ENCODE results near the gene ACSL3.

The ACSL3 gene

DNA sequence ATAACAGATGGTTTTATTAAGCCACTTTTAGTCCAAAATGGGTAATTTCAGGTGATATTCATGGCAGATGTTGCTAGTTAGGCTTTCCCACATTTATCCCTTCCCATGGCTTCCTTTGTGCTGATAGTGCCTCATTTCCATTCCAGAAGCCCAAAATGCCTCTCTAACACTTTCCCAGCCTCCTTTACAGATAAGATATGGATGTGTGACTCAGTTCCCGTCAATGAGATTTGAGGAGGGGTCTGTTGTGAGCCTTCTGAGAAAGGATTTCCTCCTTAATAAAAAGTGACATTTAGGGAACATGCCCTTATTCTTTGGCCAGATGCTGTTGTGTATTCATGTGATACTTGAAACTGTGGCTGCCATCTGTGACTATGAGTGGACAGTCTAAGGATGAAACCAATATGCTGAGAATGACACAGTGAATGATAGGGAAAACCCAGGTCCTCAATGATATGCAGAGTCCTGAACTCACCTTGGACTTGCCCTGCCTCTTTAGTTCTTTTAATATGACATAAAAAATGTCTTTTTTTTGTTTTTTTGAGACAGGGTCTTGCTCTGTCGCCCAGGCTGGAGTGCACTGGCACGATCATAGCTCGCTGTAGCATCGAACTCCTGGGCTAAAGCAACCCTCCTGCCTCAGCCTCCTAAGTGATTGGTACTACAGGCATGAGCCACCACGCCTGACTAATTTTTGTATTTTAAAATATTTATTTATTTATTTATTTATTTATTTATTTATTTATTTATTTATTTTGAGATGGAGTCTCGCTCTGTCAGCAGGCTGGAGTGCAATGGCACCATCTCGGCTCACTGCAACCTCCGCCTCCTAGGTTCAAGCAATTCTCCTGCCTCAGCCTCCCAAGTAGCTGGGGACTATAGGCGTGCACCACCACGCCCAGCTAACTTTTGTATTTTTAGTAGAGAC, 5.8 kb upstream of the ACSL3 start:
- TF ChIP-seq ZFX (IDR thresholded peaks at IDR 0.05; ENCODE audit: borderline replicate concordance) = no peak
- no peak for TF ChIP-seq CTCF (IDR thresholded peaks at IDR 0.05)
- H3K27ac ChIP-seq = no peak overlapping the region

- TF ChIP-seq ZFX (IDR thresholded peaks at IDR 0.05; ENCODE audit: borderline replicate concordance) (no peak), CTCF (IDR thresholded peaks at IDR 0.05) (no peak)
- H3K27ac ChIP-seq = peak overlapping the region; percentile 80
Measured at GRCh38 chr2:222859786-222860612, 837 bp upstream of the ACSL3 start.

GRCh38 chr2:222861411-222862105, 722 bp downstream of the ACSL3 start:
- peak overlapping the region; percentile 80 for H3K27ac ChIP-seq
- TF ChIP-seq ZFX (IDR thresholded peaks at IDR 0.05; ENCODE audit: borderline replicate concordance) = no peak

DNA sequence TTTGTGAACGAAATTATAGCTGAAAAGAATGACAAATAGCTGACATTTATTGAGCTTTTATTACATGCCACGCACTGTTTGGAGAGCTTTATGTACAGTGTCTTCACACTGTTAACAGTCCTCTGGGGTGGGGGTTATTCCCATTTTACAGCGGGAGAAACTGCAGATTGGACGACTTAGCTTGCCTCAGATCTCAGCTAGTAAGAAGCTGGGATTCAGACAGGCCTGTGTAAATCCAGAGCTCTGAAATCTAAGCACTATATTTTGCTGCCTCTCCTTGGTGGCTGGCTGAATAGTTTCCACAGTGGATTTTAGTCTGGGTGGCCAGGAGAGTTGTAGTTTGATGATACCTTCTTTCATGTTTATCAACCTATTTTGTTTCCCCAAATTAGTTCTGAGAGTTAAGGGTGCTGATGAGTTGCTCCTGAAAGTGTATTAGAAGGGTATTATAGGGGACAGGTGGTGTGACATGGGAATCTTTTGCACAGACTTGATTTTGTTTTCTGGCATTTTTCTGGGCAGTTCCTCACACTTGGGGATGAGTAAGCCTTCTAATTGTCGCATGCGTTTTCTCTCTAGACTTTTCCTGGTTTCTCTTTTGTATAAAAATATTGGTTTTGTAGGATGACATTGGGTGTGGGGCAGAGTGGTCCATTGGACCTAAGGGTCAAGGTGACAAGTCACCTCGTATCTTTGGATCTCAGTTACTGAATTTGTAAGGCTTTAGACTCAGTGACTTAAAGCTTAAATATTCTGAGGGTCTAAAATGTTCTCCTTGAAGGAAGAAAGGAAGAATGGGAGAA, 1.5 kb downstream of the ACSL3 start:
- TF ChIP-seq ZFX (IDR thresholded peaks at IDR 0.05; ENCODE audit: borderline replicate concordance) (no peak), CTCF (IDR thresholded peaks at IDR 0.05) (no peak)
- no peak overlapping the region for H3K27ac ChIP-seq

- TF ChIP-seq ZFX (IDR thresholded peaks at IDR 0.05; ENCODE audit: borderline replicate concordance) (no peak), CTCF (IDR thresholded peaks at IDR 0.05) (no peak)
- H3K27ac ChIP-seq = no peak overlapping the region
Measured at GRCh38 chr2:222862909-222863544, 2.2 kb downstream of the ACSL3 start.

DNA sequence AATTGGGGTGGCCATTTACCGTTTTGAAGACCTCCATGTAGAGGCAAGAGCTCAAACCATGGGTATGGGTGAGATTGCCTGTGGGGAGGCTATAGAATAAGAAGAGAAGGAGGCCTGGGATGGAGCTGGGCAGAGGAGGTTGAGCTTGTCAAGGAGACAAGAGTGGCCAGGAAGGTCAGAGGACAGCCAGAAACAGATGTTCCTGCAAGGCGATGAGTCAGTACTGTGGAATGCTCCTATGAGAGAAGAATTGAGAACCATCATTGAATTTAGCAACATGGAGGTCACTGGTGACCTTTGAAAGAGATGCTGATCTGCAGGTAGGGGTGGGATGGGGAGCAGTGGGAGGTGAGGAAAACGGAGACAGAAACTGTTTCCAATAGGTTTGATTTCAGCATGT, 3.5 kb downstream of the ACSL3 start:
- H3K27ac ChIP-seq = no peak overlapping the region
- TF ChIP-seq ZFX (IDR thresholded peaks at IDR 0.05; ENCODE audit: borderline replicate concordance) (no peak), CTCF (IDR thresholded peaks at IDR 0.05) (no peak)
